ENCODE measurements around the gene MYH14. TPM values are rescaled to one million over a fixed set of nuclear protein-coding genes. Genes with fewer than 3 reads are reported as not detected.
A peak's percentile ranks its signal among the peaks of the same experiment; 100 is the strongest.

MYH14 gene
- total and polyA plus RNA-seq, 2 of the 8 experiments (the other 6 are each of a cell fraction or from before 2014, with no cell fraction given): 17.3 to 28.6 TPM

DNA sequence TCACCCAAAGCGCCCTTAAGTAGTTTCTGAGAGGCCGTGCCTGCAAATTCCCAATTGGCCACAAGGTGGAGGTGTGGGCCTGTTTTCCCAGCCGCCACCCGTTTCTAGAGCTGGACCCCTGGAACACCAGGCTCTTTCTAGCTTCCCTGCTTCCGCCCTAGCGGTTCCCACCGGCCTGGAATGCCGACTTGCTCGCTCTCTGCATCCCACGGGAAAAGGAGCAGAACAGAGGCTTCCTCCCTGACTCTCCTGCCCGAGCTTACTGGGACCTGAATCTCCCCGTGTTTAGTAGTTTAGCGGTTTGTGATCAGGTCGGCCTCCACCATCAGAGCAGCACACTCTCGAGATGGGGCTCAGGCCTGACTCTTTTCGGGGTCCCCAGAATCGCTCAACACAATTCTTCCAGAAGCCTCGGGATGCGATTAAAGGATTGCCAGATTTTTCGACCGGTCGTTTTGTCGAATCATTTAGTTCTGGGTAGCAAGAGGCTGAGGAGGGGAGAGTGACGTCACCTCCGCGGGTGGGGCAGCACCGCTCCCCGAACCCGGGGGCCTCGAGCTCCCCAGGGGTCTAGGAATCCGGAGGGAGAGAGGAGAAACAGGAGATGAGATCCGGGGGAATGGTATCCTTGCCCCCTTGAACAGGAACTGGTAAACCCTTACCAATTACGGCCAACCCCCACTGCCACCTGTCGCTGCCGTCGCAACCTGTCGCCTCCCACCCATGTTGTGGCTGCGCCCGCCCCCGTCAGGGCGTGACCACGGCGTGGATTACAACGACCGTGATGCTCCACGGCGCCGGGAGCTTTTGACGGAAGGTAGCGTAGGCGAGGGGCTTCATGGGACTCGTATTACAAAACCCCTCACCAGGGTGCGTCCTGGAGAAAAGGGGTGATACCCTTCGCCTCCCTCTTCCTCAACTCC lies 154.0 kb downstream of the MYH14 start (continued):
- TF ChIP-seq SUZ12 (IDR thresholded peaks at IDR 0.05; ENCODE audit: low read length): no peak
- no peak for TF ChIP-seq RXRA (IDR thresholded peaks at IDR 0.05; ENCODE audit: insufficient read depth, low read depth, low read length)
- TF ChIP-seq RAD21 (IDR thresholded peaks at IDR 0.05 in 1 of 2, conservative IDR thresholded peaks at IDR 0.05 in 1 of 2; ENCODE audit: low read depth in 2 of 2, low read length in 2 of 2): peak; percentile 77 to 84
- no peak for TF ChIP-seq GTF2F1 (IDR thresholded peaks at IDR 0.05; ENCODE audit: borderline replicate concordance, low read depth, low read length)
- no peak for TF ChIP-seq NRF1 (IDR thresholded peaks at IDR 0.05; ENCODE audit: low read depth, low read length)
- no peak for TF ChIP-seq RNF2 (IDR thresholded peaks at IDR 0.05; ENCODE audit: borderline replicate concordance, low read depth, low read length, missing control alignments, poor library complexity, severe bottlenecking)
